Stimulated activated naive CD8-positive, alpha-beta T cell treated with anti-CD3 and anti-CD28 coated beads, Interleukin-15, amount 100 ng/mL, for 72 hours (primary cell): ENCODE data around the gene ESPL1.
"Not testable (repeated sequence)": the region's sequence is repeated elsewhere in the genome, so short reads cannot be mapped to it uniquely, and the experiment has no call there.

Experiments used
- ATAC-seq: fragments of 150-1000 bp; cut with Tn5 transposase; 2 replicates; pipeline ENCODE4 v1.10.0; 2021; ENCODE audit warnings: mild to moderate bottlenecking, moderate library complexity
- DNase-seq, 2 donors: peaks; one replicate each; pipeline ENCODE4 v3.0.0; 2021 to 2022
- H3K27ac Mint-ChIP-seq, 2 donors: one replicate each; pipeline ENCODE4 v1.8.0; 2022; ENCODE audit warnings: mild to moderate bottlenecking in 2 of 2, mixed read lengths in 2 of 2, moderate library complexity in 2 of 2
- H3K27me3 Mint-ChIP-seq: one replicate; pipeline ENCODE4 v1.8.0; 2022; ENCODE audit warnings: mixed read lengths
- H3K4me1 Mint-ChIP-seq: one replicate; pipeline ENCODE4 v1.8.0; 2022; ENCODE audit warnings: mild to moderate bottlenecking, mixed read lengths
- H3K4me3 Mint-ChIP-seq, 2 donors: one replicate each; pipeline ENCODE4 v1.8.0; 2022; ENCODE audit warnings: mild to moderate bottlenecking in 2 of 2, mixed read lengths in 2 of 2, moderate library complexity in 1 of 2
- H3K9me3 Mint-ChIP-seq, 2 donors: one replicate each; pipeline ENCODE4 v1.8.0; 2022; ENCODE audit warnings: mixed read lengths in 2 of 2

Gene ESPL1

DNA sequence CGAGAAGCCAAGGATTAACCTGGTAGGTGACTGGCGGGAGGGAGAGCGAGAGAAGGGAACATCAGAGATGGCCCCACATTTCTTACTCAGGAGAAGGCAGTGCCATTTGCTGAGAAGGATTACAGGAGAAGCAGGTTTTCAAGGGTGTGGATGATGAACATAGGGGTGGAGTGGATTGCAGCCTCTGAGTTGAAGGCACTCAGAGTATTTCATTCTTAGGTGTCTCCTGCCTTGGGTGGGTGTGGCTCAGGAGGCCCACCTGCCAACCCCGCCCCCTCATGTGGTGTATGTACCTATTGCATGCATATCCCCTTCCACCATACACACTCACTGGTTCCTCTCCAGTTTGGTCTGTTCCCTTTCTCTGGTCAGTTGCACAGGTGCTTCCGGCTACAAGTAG lies 6.3 kb downstream of the ESPL1 start:
- no peak for ATAC-seq
- Mint-ChIP-seq H3K27ac (no peak overlapping the region), H3K9me3 (no peaks in the 10 kb centered on the region), H3K4me3 (no peak overlapping the region), H3K27me3 (no peaks in the 10 kb centered on the region), H3K4me1 (peaks cover 33% of the 10 kb centered on the region)
- DNase-seq, result no peak

- Mint-ChIP-seq H3K27me3 (no peaks in the 10 kb centered on the region), H3K27ac (no peak overlapping the region), H3K4me3 (no peak overlapping the region), H3K4me1 (peaks cover 19% of the 10 kb centered on the region), H3K9me3 (no peaks in the 10 kb centered on the region)
- no peak for DNase-seq
- no peak for ATAC-seq
These were observed 8.4 kb downstream of the ESPL1 start for GRCh38 chr12:53276511-53276910.

DNA sequence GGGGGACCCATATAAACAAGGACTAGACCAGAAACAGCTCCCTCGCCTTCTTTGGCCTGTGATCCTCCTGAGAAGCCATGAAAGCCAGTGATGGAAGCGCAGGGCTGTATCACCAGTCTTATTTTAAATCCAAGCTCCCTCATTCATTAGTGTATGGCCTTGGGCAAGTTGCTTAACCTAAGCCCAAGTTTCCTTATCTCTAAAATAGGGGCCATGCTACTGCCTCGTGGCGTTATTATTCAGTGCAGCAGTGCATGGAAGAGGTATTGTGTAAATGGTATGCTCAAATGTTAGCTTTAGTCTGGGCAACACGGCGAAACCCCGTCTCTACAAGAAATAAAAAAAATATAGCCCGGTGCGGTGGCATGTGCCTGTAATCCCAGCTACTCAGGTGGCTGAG lies 9.9 kb downstream of the ESPL1 start:
- Mint-ChIP-seq H3K4me3 (no peak overlapping the region), H3K9me3 (no peaks in the 10 kb centered on the region), H3K27ac (no peak overlapping the region), H3K4me1 (peaks cover 11% of the 10 kb centered on the region), H3K27me3 (no peaks in the 10 kb centered on the region)
- ATAC-seq (no peak), DNase-seq (no peak)

DNA sequence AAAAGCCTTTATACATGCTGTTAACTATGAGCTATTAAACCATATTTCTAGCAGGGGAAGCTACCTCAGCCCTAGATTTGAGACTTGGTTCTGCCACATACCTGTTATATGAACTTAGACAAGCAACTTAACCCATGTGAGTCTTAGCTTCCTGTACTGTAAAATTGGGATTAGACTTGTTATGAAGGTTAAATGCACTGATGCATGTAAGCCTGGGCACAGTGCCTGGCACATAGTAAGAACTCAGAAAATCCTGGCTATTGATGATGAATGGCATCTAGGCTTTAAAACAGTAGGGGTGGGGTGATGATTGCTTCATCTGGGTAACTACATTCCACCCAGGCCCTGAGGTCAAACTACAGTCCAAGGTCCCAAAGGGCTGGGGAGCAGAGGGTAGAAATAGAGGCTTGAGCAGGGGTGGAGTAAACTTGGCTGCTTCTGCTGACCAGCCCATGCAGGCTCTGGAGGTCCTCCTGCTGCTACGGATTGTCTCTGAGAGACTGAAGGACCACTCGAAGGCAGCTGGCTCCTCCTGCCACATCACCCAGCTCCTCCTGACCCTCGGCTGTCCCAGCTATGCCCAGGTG lies 11.3 kb downstream of the ESPL1 start:
- DNase-seq, result no peak
- H3K9me3 Mint-ChIP-seq, result no peaks in the 10 kb centered on the region
- ATAC-seq, result no peak
- no peak overlapping the region for H3K27ac Mint-ChIP-seq
- H3K27me3 Mint-ChIP-seq, result no peaks in the 10 kb centered on the region
- peaks cover 6% of the 10 kb centered on the region for H3K4me1 Mint-ChIP-seq
- H3K4me3 Mint-ChIP-seq, result no peak overlapping the region

- Mint-ChIP-seq H3K4me1 (peaks cover under 1% of the 10 kb centered on the region), H3K9me3 (no peaks in the 10 kb centered on the region), H3K4me3 (no peak overlapping the region), H3K27ac (no peak overlapping the region), H3K27me3 (no peaks in the 10 kb centered on the region)
- ATAC-seq, result no peak
- no peak for DNase-seq
These were observed 11.9 kb downstream of the ESPL1 start for GRCh38 chr12:53279888-53280498.

DNA sequence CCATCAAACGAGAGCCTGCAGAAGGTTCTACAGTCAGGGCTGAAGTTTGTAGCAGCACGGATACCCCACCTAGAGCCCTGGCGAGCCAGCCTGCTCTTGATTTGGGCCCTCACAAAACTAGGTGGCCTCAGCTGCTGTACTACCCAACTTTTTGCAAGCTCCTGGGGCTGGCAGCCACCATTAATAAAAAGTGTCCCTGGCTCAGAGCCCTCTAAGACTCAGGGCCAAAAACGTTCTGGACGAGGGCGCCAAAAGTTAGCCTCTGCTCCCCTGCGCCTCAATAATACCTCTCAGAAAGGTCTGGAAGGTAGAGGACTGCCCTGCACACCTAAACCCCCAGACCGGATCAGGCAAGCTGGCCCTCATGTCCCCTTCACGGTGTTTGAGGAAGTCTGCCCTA lies 18.3 kb downstream of the ESPL1 start:
- Mint-ChIP-seq H3K27ac (peak overlapping the region in 1 of 2 donors; percentile 78), H3K4me1 (peaks cover 36% of the 10 kb centered on the region), H3K27me3 (no peaks in the 10 kb centered on the region)

DNA sequence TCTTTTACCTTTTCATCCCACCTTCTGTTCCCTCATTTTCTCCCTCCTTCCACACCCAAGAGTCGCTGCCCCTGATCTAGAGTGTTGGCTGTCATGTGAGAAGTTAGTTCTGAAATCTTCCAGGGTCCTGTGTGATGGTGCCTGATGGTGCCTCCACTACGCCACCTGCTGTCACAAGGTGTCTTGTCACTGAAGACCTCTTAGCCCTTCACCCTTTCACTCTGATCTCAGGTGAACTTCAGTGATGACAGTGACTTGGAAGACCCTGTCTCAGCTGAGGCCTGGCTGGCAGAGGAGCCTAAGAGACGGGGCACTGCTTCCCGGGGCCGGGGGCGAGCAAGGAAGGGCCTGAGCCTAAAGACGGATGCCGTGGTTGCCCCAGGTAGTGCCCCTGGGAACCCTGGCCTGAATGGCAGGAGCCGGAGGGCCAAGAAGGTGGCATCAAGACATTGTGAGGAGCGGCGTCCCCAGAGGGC lies 19.7 kb downstream of the ESPL1 start:
- DNase-seq (peak; percentile 41 to 64), ATAC-seq (peak; percentile 87)
- Mint-ChIP-seq H3K4me1 (peaks cover 36% of the 10 kb centered on the region), H3K4me3 (no peak overlapping the region), H3K9me3 (no peaks in the 10 kb centered on the region), H3K27me3 (no peaks in the 10 kb centered on the region), H3K27ac (no peak overlapping the region)

More for the DNA sequence above, 18.3 kb downstream of the ESPL1 start:
- Mint-ChIP-seq H3K4me3 (no peak overlapping the region), H3K9me3 (no peaks in the 10 kb centered on the region)
- ATAC-seq, result no peak
- no peak for DNase-seq

GRCh38 chr12:53288322-53288721 lies 20.2 kb downstream of the ESPL1 start:
- Mint-ChIP-seq H3K4me3 (no peak overlapping the region), H3K27ac (peak overlapping the region in 1 of 2 donors; percentile 9), H3K9me3 (no peaks in the 10 kb centered on the region), H3K4me1 (peaks cover 36% of the 10 kb centered on the region), H3K27me3 (no peaks in the 10 kb centered on the region)
- no peak for DNase-seq
- ATAC-seq, result no peak

GRCh38 chr12:53289891-53290290 lies 21.8 kb downstream of the ESPL1 start:
- Mint-ChIP-seq H3K4me3 (peak overlapping the region in 1 of 2 donors; percentile 6), H3K27ac (peak overlapping the region in 1 of 2 donors; percentile 87), H3K27me3 (no peaks in the 10 kb centered on the region), H3K9me3 (no peaks in the 10 kb centered on the region), H3K4me1 (peaks cover 39% of the 10 kb centered on the region)
- DNase-seq, result no peak
- no peak for ATAC-seq

- Mint-ChIP-seq H3K4me3 (peak overlapping the region in 1 of 2 donors; percentile 17), H3K9me3 (no peaks in the 10 kb centered on the region), H3K4me1 (peaks cover 41% of the 10 kb centered on the region), H3K27me3 (no peaks in the 10 kb centered on the region), H3K27ac (no peak overlapping the region)
- ATAC-seq, result no peak
- DNase-seq, result no peak
These were observed 22.6 kb downstream of the ESPL1 start for GRCh38 chr12:53290661-53291060.

DNA sequence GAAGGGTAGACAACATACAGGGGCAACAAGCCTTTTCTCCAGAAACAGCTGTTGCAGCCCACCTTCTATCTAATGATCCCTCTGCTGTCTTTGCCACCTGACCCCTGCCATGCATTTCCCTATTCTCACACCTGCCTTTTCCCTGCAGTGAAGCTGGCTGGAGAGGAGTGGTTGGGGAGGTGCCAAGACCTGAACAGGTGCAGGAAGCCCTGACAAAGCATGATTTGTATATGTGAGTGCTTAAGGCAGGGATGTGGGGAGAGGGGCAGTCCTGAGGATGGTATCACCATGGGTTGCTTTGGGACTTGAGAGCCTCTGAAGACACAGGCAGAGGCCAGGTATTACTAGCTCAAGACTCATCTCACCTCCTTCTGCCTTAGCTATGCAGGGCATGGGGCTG lies 24.3 kb downstream of the ESPL1 start:
- peaks cover 50% of the 10 kb centered on the region for H3K4me1 Mint-ChIP-seq
- H3K27me3 Mint-ChIP-seq, result no peaks in the 10 kb centered on the region
- no peak overlapping the region for H3K4me3 Mint-ChIP-seq
- no peak overlapping the region for H3K27ac Mint-ChIP-seq
- H3K9me3 Mint-ChIP-seq, result no peaks in the 10 kb centered on the region
- DNase-seq, result no peak
- ATAC-seq, result no peak

GRCh38 chr12:53295070-53295890 lies 27.2 kb downstream of the ESPL1 start, which contains the start of gene PFDN5:
Gene PFDN5, plus strand, starts transcription at chr12:53295542. Its CDS starts 26 bp downstream, at chr12:53295568.
- DNase-seq (peak; percentile 86 to 90), ATAC-seq (peak; percentile 93)
- H3K4me3 Mint-ChIP-seq, result peak within 1 kb of the TSS; percentile 97 to 98
- H3K27ac Mint-ChIP-seq, result peak within 1 kb of the TSS; percentile 98
- no peaks in the 10 kb centered on the region for H3K27me3 Mint-ChIP-seq
- peaks cover 55% of the 10 kb centered on the region for H3K4me1 Mint-ChIP-seq
- H3K9me3 Mint-ChIP-seq, result no peaks in the 10 kb centered on the region

GRCh38 chr12:53295891-53296219 lies 27.8 kb downstream of the ESPL1 start:
- no peak for ATAC-seq
- H3K27ac Mint-ChIP-seq, result peak overlapping the region; percentile 98
- no peaks in the 10 kb centered on the region for H3K27me3 Mint-ChIP-seq
- peaks cover 55% of the 10 kb centered on the region for H3K4me1 Mint-ChIP-seq
- H3K9me3 Mint-ChIP-seq, result no peaks in the 10 kb centered on the region
- peak overlapping the region; percentile 97 to 98 for H3K4me3 Mint-ChIP-seq
- DNase-seq, result no peak

DNA sequence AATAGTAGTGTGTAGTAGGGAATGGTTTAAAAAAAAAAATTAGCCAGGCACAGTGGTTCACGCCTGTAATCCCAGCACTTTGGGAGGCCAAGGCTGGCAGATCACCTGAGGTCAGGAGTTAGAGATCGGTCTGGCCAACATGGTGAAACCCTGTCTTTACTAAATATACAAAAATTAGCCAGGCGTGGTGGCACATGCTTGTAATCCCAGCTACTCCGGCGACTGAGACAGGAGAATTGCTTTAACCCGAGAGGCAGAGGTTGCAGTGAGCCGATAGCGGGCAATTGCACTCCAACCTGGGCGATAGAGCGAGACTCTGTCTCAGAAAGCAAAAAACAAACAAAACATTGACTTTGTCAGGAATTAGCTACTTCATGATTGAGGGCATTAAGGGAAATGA lies 29.0 kb downstream of the ESPL1 start:
- not testable (repeated sequence) for DNase-seq, H3K9me3 Mint-ChIP-seq, ATAC-seq, H3K27me3 Mint-ChIP-seq
- peak overlapping the region in 1 of 2 donors; percentile 67 for H3K27ac Mint-ChIP-seq
- peak overlapping the region in 1 of 2 donors; percentile 98 for H3K4me3 Mint-ChIP-seq
- H3K4me1 Mint-ChIP-seq, result peaks cover 65% of the 10 kb centered on the region

DNA sequence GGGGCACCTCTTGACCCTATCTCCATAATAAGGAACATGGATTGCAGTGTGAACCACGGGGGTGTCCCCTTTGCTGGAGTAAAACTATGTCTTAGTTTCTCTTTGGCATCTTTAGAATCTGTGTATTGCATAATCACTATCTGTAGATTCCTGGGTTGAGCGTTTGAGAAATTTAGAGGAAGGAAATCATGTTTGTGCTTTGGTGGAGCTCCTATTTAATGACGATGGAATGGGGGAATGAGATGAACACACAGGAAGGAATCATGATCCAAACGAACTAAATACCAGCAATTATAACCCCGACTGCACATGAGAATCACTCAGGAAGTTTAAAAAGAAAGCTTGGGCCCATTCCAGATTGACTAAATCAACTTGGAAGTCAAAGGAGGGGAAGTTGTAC lies 30.1 kb downstream of the ESPL1 start:
- no peak for DNase-seq

DNA sequence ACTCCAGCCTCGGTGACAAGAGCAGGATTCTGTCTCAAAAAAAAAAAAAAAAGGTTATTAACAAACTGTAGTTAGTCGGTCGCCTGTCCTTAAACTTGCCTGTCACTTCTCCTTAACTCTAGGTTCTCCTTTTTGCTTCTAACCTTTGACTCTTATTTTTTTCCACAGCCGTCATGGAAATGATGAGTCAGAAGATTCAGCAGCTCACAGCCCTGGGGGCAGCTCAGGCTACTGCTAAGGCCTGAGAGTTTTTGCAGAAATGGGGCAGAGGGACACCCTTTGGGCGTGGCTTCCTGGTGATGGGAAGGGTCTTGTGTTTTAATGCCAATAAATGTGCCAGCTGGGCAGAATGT lies 31.0 kb downstream of the ESPL1 start:
- ATAC-seq, result peak; percentile 38
- Mint-ChIP-seq H3K27me3 (no peaks in the 10 kb centered on the region), H3K9me3 (no peaks in the 10 kb centered on the region), H3K4me3 (peak overlapping the region; percentile 84 to 92), H3K27ac (peak overlapping the region; percentile 98), H3K4me1 (peaks cover 78% of the 10 kb centered on the region)
- DNase-seq, result peak; percentile 21 to 51

More for the DNA sequence above, 30.1 kb downstream of the ESPL1 start:
- Mint-ChIP-seq H3K9me3 (no peaks in the 10 kb centered on the region), H3K27ac (peak overlapping the region; percentile 52 to 98), H3K4me1 (peaks cover 75% of the 10 kb centered on the region), H3K27me3 (no peaks in the 10 kb centered on the region), H3K4me3 (peak overlapping the region in 1 of 2 donors; percentile 34)
- no peak for ATAC-seq
